ENCODE results near the gene XRCC4.
"Not testable (repeated sequence)": the region's sequence is repeated elsewhere in the genome, so short reads cannot be mapped to it uniquely, and the experiment has no call there.

XRCC4 gene

GRCh38 chr5:83283761-83284160 lies 206.4 kb downstream of the XRCC4 start:
- no peak for DNase-seq

- no peak for DNase-seq
These were observed 208.5 kb downstream of the XRCC4 start for GRCh38 chr5:83285661-83286398.

- DNase-seq = no peak
These were observed 216.9 kb downstream of the XRCC4 start for GRCh38 chr5:83294246-83294645.

- no peak for DNase-seq
These were observed 222.0 kb downstream of the XRCC4 start for GRCh38 chr5:83299353-83299752.

- no peak for DNase-seq
These were observed 229.4 kb downstream of the XRCC4 start for GRCh38 chr5:83306572-83307241.

GRCh38 chr5:83312663-83313062 lies 235.3 kb downstream of the XRCC4 start:
- DNase-seq = no peak

GRCh38 chr5:83313436-83313835 lies 236.1 kb downstream of the XRCC4 start:
- no peak for DNase-seq

- no peak for DNase-seq
These were observed 244.2 kb downstream of the XRCC4 start for GRCh38 chr5:83321483-83322055.

GRCh38 chr5:83322273-83322924 lies 245.1 kb downstream of the XRCC4 start:
- DNase-seq = no peak

- DNase-seq = no peak
These were observed 246.3 kb downstream of the XRCC4 start for GRCh38 chr5:83323557-83324180.

- no peak for DNase-seq
These were observed 254.5 kb downstream of the XRCC4 start for GRCh38 chr5:83331842-83332241.

GRCh38 chr5:83337453-83338035 lies 260.2 kb downstream of the XRCC4 start:
- DNase-seq = no peak

GRCh38 chr5:83340511-83340918 lies 263.2 kb downstream of the XRCC4 start:
- DNase-seq = no peak

GRCh38 chr5:83341815-83342334 lies 264.5 kb downstream of the XRCC4 start:
- no peak for DNase-seq

GRCh38 chr5:83342465-83342864 lies 265.1 kb downstream of the XRCC4 start:
- DNase-seq = no peak

- no peak for DNase-seq
These were observed 266.0 kb downstream of the XRCC4 start for GRCh38 chr5:83343299-83343698.

GRCh38 chr5:83345423-83345822 lies 268.1 kb downstream of the XRCC4 start:
- no peak for DNase-seq

GRCh38 chr5:83348281-83348780 lies 271.0 kb downstream of the XRCC4 start:
- DNase-seq = no peak

- DNase-seq = no peak
These were observed 275.9 kb downstream of the XRCC4 start for GRCh38 chr5:83353231-83353630.

- DNase-seq = no peak
These were observed 276.4 kb downstream of the XRCC4 start for GRCh38 chr5:83353774-83354173.

GRCh38 chr5:83354958-83355357 lies 277.6 kb downstream of the XRCC4 start:
- no peak for DNase-seq

GRCh38 chr5:83355482-83356014 lies 278.2 kb downstream of the XRCC4 start:
- DNase-seq = not testable (repeated sequence)

Data from effector CD8-positive, alpha-beta T cell (primary cell).